HFFc6 (cell line): ENCODE data around the gene WASF2. TPM values are rescaled to one million over a fixed set of nuclear protein-coding genes. Genes with fewer than 3 reads are reported as not detected.

Experiments
- DNase-seq: peaks from one replicate; pipeline ENCODE4 v3.0.0-alpha.2; 2018
- H3K27ac Mint-ChIP-seq: 2 replicates; pipeline ENCODE4 v1.8.0; 2020; ENCODE audit warnings: mild to moderate bottlenecking, mixed read lengths
- H3K27me3 Mint-ChIP-seq: 2 replicates; pipeline ENCODE4 v1.8.0; 2021; ENCODE audit warnings: mild to moderate bottlenecking, moderate library complexity, mixed read lengths; ENCODE audit not compliant: insufficient read depth
- H3K36me3 Mint-ChIP-seq: 2 replicates; pipeline ENCODE4 v1.8.0; 2021; ENCODE audit warnings: low read depth, mixed read lengths
- H3K4me1 Mint-ChIP-seq: 2 replicates; pipeline ENCODE4 v1.8.0; 2020; ENCODE audit warnings: low read depth, mixed read lengths
- H3K4me3 Mint-ChIP-seq: 2 replicates; pipeline ENCODE4 v1.8.0; 2020; ENCODE audit warnings: mild to moderate bottlenecking, moderate library complexity, mixed read lengths
- H3K9me3 Mint-ChIP-seq: 2 replicates; pipeline ENCODE4 v1.8.0; 2020; ENCODE audit warnings: mild to moderate bottlenecking, mixed read lengths
- CTCF ChIP-seq: fragments of 200-600 bp; sonication (generic); IDR thresholded peaks from 2 replicates; pipeline ENCODE4 v1.5.0; 2021; ENCODE audit warnings: antibody characterized with exemption, mild to moderate bottlenecking
- total RNA-seq, 6 experiments: library from RNA; stranded (reverse); fragmentation: NEBNext Ultra II Directional; extraction: Animal tissue kit (Norgen Biotek cat#: 25700); gene quantifications; 2 replicates in 1 of 6; 3 replicates in 5 of 6; pipeline ENCODE4 v1.2.3, GENCODE V29; 2021

The WASF2 gene
- total RNA-seq, 6 experiments from 2014 or later = 84.4 to 99.7 (median 93.1) TPM

- H3K4me1 Mint-ChIP-seq = peaks cover 36% of the 10 kb centered on the region
- peak; percentile 17 for DNase-seq
- peak overlapping the region; percentile 54 for H3K27ac Mint-ChIP-seq
- H3K9me3 Mint-ChIP-seq = no peaks in the 10 kb centered on the region
- no peak for TF ChIP-seq CTCF
- no peaks in the 10 kb centered on the region for H3K36me3 Mint-ChIP-seq
- peak overlapping the region; percentile 25; the same call in 1 of the 2 replicates for H3K4me3 Mint-ChIP-seq
- H3K27me3 Mint-ChIP-seq = peaks cover 3% of the 10 kb centered on the region; the same call in 1 of the 2 replicates
Measured at GRCh38 chr1:27394925-27395324, 95.0 kb downstream of the WASF2 start.

- TF ChIP-seq CTCF = no peak
- H3K4me1 Mint-ChIP-seq = peaks cover 36% of the 10 kb centered on the region
- H3K27ac Mint-ChIP-seq = peak overlapping the region; percentile 52
Measured at GRCh38 chr1:27394282-27394658, 95.7 kb downstream of the WASF2 start.

GRCh38 chr1:27393641-27394281 is 96.2 kb downstream of the WASF2 start:
- TF ChIP-seq CTCF = no peak
- DNase-seq = no peak
- H3K27me3 Mint-ChIP-seq = peaks cover under 1% of the 10 kb centered on the region; the same call in 1 of the 2 replicates
- no peaks in the 10 kb centered on the region for H3K9me3 Mint-ChIP-seq
- H3K4me1 Mint-ChIP-seq = peaks cover 36% of the 10 kb centered on the region
- H3K27ac Mint-ChIP-seq = peak overlapping the region; percentile 89
- peak overlapping the region; percentile 93; the same call in 1 of the 2 replicates for H3K4me3 Mint-ChIP-seq
- no peaks in the 10 kb centered on the region for H3K36me3 Mint-ChIP-seq

More at GRCh38 chr1:27394282-27394658, 95.7 kb downstream of the WASF2 start:
- no peaks in the 10 kb centered on the region for H3K36me3 Mint-ChIP-seq
- H3K4me3 Mint-ChIP-seq = no peak overlapping the region; the same call in 1 of the 2 replicates
- H3K27me3 Mint-ChIP-seq = peaks cover 3% of the 10 kb centered on the region; the same call in 1 of the 2 replicates
- no peak for DNase-seq
- H3K9me3 Mint-ChIP-seq = no peaks in the 10 kb centered on the region

GRCh38 chr1:27392778-27393635 is 97.0 kb downstream of the WASF2 start:
- peak overlapping the region; percentile 93 for H3K4me3 Mint-ChIP-seq
- peak; percentile 31 for TF ChIP-seq CTCF
- DNase-seq = no peak
- H3K27ac Mint-ChIP-seq = peak overlapping the region; percentile 89
- H3K27me3 Mint-ChIP-seq = no peaks in the 10 kb centered on the region; the same call in 1 of the 2 replicates
- no peaks in the 10 kb centered on the region for H3K9me3 Mint-ChIP-seq
- H3K4me1 Mint-ChIP-seq = peaks cover 36% of the 10 kb centered on the region
- no peaks in the 10 kb centered on the region for H3K36me3 Mint-ChIP-seq

GRCh38 chr1:27392096-27392777 is 97.7 kb downstream of the WASF2 start, which contains the start of gene GPR3:
TSS of gene GPR3 (plus strand) at chr1:27392622. CDS start at chr1:27393799, 1,177 bp downstream.
- H3K36me3 Mint-ChIP-seq = no peaks in the 10 kb centered on the region
- H3K27me3 Mint-ChIP-seq = no peaks in the 10 kb centered on the region; the same call in 1 of the 2 replicates
- H3K27ac Mint-ChIP-seq = peak within 1 kb of the TSS; percentile 93
- H3K4me1 Mint-ChIP-seq = peaks cover 36% of the 10 kb centered on the region
- DNase-seq = peak; percentile 87
- H3K9me3 Mint-ChIP-seq = no peaks in the 10 kb centered on the region
- TF ChIP-seq CTCF = peak; percentile 70; the same call in 1 of the 2 replicates
- peak within 1 kb of the TSS; percentile 93 for H3K4me3 Mint-ChIP-seq
